Cardiac muscle cell (in vitro differentiated cells and primary cell): ENCODE measurements around the gene MYOM1. TPM values are rescaled to one million over a fixed set of nuclear protein-coding genes. Genes with fewer than 3 reads are reported as not detected.

ENCODE experiments used
- DNase-seq, 2 donors: peaks; one replicate each; pipeline versions ENCODE4 v3.0.0 to v3.0.0-alpha.2; 2010 to 2017; ENCODE audit warnings: low read depth in 1 of 2, low spot score in 1 of 2
- H3K27ac ChIP-seq: fragments of 200-600 bp; sonication (generic); 2 replicates; pipeline ENCODE4 v1.5.1; 2016
- H3K27me3 ChIP-seq: fragments of 200-600 bp; sonication (generic); 2 replicates; pipeline ENCODE4 v1.6.0; 2016; ENCODE audit warnings: control low read depth
- H3K36me3 ChIP-seq: fragments of 200-600 bp; sonication (generic); 2 replicates; pipeline ENCODE4 v1.5.1; 2016; ENCODE audit warnings: control low read depth
- H3K4me1 ChIP-seq: fragments of 200-600 bp; sonication (generic); 2 replicates; pipeline ENCODE4 v1.8.1; 2017; ENCODE audit warnings: low read depth, mild to moderate bottlenecking, mixed run types
- H3K4me3 ChIP-seq: fragments of 200-600 bp; sonication (generic); 2 replicates; pipeline ENCODE4 v1.5.1; 2016; ENCODE audit warnings: mild to moderate bottlenecking
- H3K9me3 ChIP-seq: fragments of 200-600 bp; sonication (generic); 2 replicates; pipeline ENCODE4 v1.5.1; 2017; ENCODE audit warnings: low read depth, mild to moderate bottlenecking, control low read depth
- CTCF ChIP-seq: IDR thresholded peaks from 2 replicates; pipeline ENCODE4 v1.5.1; 2012; ENCODE audit warnings: low read depth, mild to moderate bottlenecking, low read length
- polyA plus RNA-seq: library from polyadenylated mRNA; unstranded; fragments of >200 nt; fragmentation: Nextera tagmentation; extraction: Ambion mirVana; gene quantifications from 2 replicates; pipeline ENCODE4 v1.2.1, GENCODE V29; 2016
- total RNA-seq: library from RNA; depleted of rRNA; stranded (reverse); fragments of >200 nt; gene quantifications from 2 replicates; pipeline ENCODE4 v1.2.3, GENCODE V29; 2016

Gene MYOM1
- total and polyA plus RNA-seq, 2 experiments from 2014 or later, result 194 to 219 TPM

- Histone ChIP-seq H3K4me3 (no peak overlapping the region), H3K27me3 (no peaks in the 10 kb centered on the region), H3K4me1 (no peaks in the 10 kb centered on the region), H3K9me3 (no peaks in the 10 kb centered on the region), H3K27ac (peak overlapping the region; percentile 35), H3K36me3 (peaks cover 51% of the 10 kb centered on the region)
- TF ChIP-seq CTCF, result no peak
- DNase-seq, result no peak
These were observed 65.6 kb downstream of the MYOM1 start for GRCh38 chr18:3154214-3154613.

GRCh38 chr18:3153107-3153704 is 66.6 kb downstream of the MYOM1 start:
- peak overlapping the region; percentile 58 for H3K27ac ChIP-seq
- H3K36me3 ChIP-seq, result peaks cover 45% of the 10 kb centered on the region
- H3K4me1 ChIP-seq, result no peaks in the 10 kb centered on the region
- no peak overlapping the region for H3K4me3 ChIP-seq
- peak in 1 of 2 donors; percentile 44 for DNase-seq
- no peak for TF ChIP-seq CTCF
- H3K27me3 ChIP-seq, result no peaks in the 10 kb centered on the region
- H3K9me3 ChIP-seq, result no peaks in the 10 kb centered on the region

GRCh38 chr18:3152294-3152693 is 67.5 kb downstream of the MYOM1 start:
- TF ChIP-seq CTCF, result no peak
- Histone ChIP-seq H3K4me3 (no peak overlapping the region), H3K36me3 (peaks cover 38% of the 10 kb centered on the region), H3K27me3 (no peaks in the 10 kb centered on the region), H3K9me3 (no peaks in the 10 kb centered on the region), H3K4me1 (no peaks in the 10 kb centered on the region), H3K27ac (peak overlapping the region; percentile 58)
- DNase-seq, result peak in 1 of 2 donors; percentile 27

- DNase-seq, result peak; percentile 40 to 57
- no peaks in the 10 kb centered on the region for H3K4me1 ChIP-seq
These were observed 68.1 kb downstream of the MYOM1 start for GRCh38 chr18:3151399-3152264.

GRCh38 chr18:3150688-3151087 is 69.1 kb downstream of the MYOM1 start:
- no peak for TF ChIP-seq CTCF
- no peak overlapping the region for H3K4me3 ChIP-seq
- no peak overlapping the region for H3K27ac ChIP-seq
- H3K36me3 ChIP-seq, result peaks cover 32% of the 10 kb centered on the region
- H3K4me1 ChIP-seq, result no peaks in the 10 kb centered on the region
- no peaks in the 10 kb centered on the region for H3K27me3 ChIP-seq
- no peak for DNase-seq
- H3K9me3 ChIP-seq, result no peaks in the 10 kb centered on the region

More at GRCh38 chr18:3151399-3152264, 68.1 kb downstream of the MYOM1 start:
- Histone ChIP-seq H3K27me3 (no peaks in the 10 kb centered on the region), H3K9me3 (no peaks in the 10 kb centered on the region), H3K36me3 (peaks cover 33% of the 10 kb centered on the region), H3K4me3 (no peak overlapping the region), H3K27ac (peak overlapping the region; percentile 58)
- peak; percentile 75 for TF ChIP-seq CTCF
